ENCODE results near the gene ZNF521.
"Not testable (repeated sequence)": the region's sequence is repeated elsewhere in the genome, so short reads cannot be mapped to it uniquely, and the experiment has no call there.

The ZNF521 gene

GRCh38 chr18:25067275-25068025 is 284.5 kb downstream of the ZNF521 start:
- DNase-seq: no peak

- no peak for DNase-seq
Observed at GRCh38 chr18:25066516-25066915, 285.4 kb downstream of the ZNF521 start.

- DNase-seq: peak in 1 of 3 experiments; percentile 22
Observed at GRCh38 chr18:25062720-25063119, 289.2 kb downstream of the ZNF521 start.

- DNase-seq: peak; percentile 48 to 91 (median 86)
Observed at GRCh38 chr18:25061395-25061794, 290.6 kb downstream of the ZNF521 start.

- no peak for DNase-seq
Observed at GRCh38 chr18:25058521-25058920, 293.4 kb downstream of the ZNF521 start.

- DNase-seq: no peak
Observed at GRCh38 chr18:25057491-25058050, 294.4 kb downstream of the ZNF521 start.

GRCh38 chr18:25056429-25056828 is 295.5 kb downstream of the ZNF521 start:
- DNase-seq: no peak

- no peak for DNase-seq
Observed at GRCh38 chr18:25055076-25055475, 296.9 kb downstream of the ZNF521 start.

GRCh38 chr18:25053466-25053865 is 298.5 kb downstream of the ZNF521 start:
- DNase-seq: no peak

GRCh38 chr18:25052511-25052921 is 299.4 kb downstream of the ZNF521 start:
- DNase-seq: no peak

GRCh38 chr18:25050605-25051004 is 301.4 kb downstream of the ZNF521 start:
- DNase-seq: no peak

GRCh38 chr18:25047983-25048382 is 304.0 kb downstream of the ZNF521 start:
- no peak for DNase-seq

GRCh38 chr18:25047421-25047820 is 304.5 kb downstream of the ZNF521 start:
- DNase-seq: no peak

GRCh38 chr18:25044694-25045093 is 307.3 kb downstream of the ZNF521 start:
- DNase-seq: no peak

- DNase-seq: no peak
Observed at GRCh38 chr18:25043104-25043503, 308.9 kb downstream of the ZNF521 start.

GRCh38 chr18:25042641-25043051 is 309.3 kb downstream of the ZNF521 start:
- DNase-seq: no peak

GRCh38 chr18:25039781-25040180 is 312.2 kb downstream of the ZNF521 start:
- no peak for DNase-seq

- peak; percentile 38 to 92 (median 79) for DNase-seq
Observed at GRCh38 chr18:25038261-25038660, 313.7 kb downstream of the ZNF521 start.

- peak; percentile 32 to 70 (median 52) for DNase-seq
Observed at GRCh38 chr18:25033747-25034471, 318.1 kb downstream of the ZNF521 start.

- DNase-seq: not testable (repeated sequence)
Observed at GRCh38 chr18:25033175-25033574, 318.8 kb downstream of the ZNF521 start.

- no peak for DNase-seq
Observed at GRCh38 chr18:25029802-25030201, 322.2 kb downstream of the ZNF521 start.

- DNase-seq: peak in 1 of 3 experiments; percentile 46
Observed at GRCh38 chr18:25019931-25020330, 332.0 kb downstream of the ZNF521 start.

- peak in 1 of 3 experiments; percentile 46 for DNase-seq
Observed at GRCh38 chr18:25019086-25019860, 332.7 kb downstream of the ZNF521 start.
